HG03108 (cell line): ENCODE measurements around the gene TMED7.

ENCODE experiments used
- ATAC-seq: cut with Tn5 transposase; IDR thresholded peaks from one replicate; pipeline ENCODE4 v1.9.1; 2021; ENCODE audit warnings: moderate library complexity; ENCODE audit not compliant: unreplicated experiment

TMED7 gene

GRCh38 chr5:115583474-115583873 lies 42.4 kb downstream of the TMED7 start:
- ATAC-seq = no peak

GRCh38 chr5:115580941-115581340 lies 44.9 kb downstream of the TMED7 start:
- ATAC-seq = no peak

- ATAC-seq = peak; percentile 52
These were observed 46.1 kb downstream of the TMED7 start for GRCh38 chr5:115579747-115580173.

- ATAC-seq = no peak
These were observed 46.6 kb downstream of the TMED7 start for GRCh38 chr5:115579216-115579615.

- ATAC-seq = peak; percentile 50
These were observed 47.2 kb downstream of the TMED7 start for GRCh38 chr5:115578657-115579056.

- ATAC-seq = no peak
These were observed 48.1 kb downstream of the TMED7 start for GRCh38 chr5:115577741-115578140.

- ATAC-seq = no peak
These were observed 48.5 kb downstream of the TMED7 start for GRCh38 chr5:115577329-115577728.

GRCh38 chr5:115575167-115576070 lies 50.4 kb downstream of the TMED7 start:
- no peak for ATAC-seq

GRCh38 chr5:115573133-115573532 lies 52.7 kb downstream of the TMED7 start:
- ATAC-seq = no peak

- no peak for ATAC-seq
These were observed 54.4 kb downstream of the TMED7 start for GRCh38 chr5:115571441-115571878.

GRCh38 chr5:115568668-115569067 lies 57.2 kb downstream of the TMED7 start:
- no peak for ATAC-seq

GRCh38 chr5:115565233-115565632 lies 60.6 kb downstream of the TMED7 start:
- ATAC-seq = no peak
